ENCODE results near the gene LMOD1. TPM values are rescaled to one million over a fixed set of nuclear protein-coding genes. Genes with fewer than 3 reads are reported as not detected.

LMOD1 gene
- polyA plus RNA-seq, 1 of the 3 experiments (the other 2 are of a cell fraction) = 2.7 TPM

DNA sequence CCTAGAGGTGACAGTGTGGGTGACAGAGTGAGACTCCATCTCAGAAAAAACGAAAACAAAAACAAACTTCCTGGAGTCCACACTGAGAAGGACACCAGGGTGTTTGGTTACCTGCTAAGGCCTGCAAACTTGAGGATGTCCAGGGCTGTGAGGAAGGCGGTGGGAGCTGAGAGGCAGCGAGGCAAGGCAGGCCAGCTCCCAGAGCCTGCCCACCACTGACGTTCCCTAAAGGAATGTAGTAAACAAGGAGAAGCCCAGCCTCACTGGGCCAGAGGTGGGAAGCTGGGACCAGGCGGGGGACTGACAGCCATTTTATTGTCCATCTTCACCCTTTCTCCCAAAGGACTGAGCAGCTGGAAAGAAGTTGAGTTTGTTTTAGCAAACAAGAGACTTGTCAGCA lies 33.5 kb downstream of the LMOD1 start (continued):
- no peak for TF ChIP-seq EZH2phosphoT487 (IDR thresholded peaks at IDR 0.05; ENCODE audit: borderline replicate concordance, low read depth)

DNA sequence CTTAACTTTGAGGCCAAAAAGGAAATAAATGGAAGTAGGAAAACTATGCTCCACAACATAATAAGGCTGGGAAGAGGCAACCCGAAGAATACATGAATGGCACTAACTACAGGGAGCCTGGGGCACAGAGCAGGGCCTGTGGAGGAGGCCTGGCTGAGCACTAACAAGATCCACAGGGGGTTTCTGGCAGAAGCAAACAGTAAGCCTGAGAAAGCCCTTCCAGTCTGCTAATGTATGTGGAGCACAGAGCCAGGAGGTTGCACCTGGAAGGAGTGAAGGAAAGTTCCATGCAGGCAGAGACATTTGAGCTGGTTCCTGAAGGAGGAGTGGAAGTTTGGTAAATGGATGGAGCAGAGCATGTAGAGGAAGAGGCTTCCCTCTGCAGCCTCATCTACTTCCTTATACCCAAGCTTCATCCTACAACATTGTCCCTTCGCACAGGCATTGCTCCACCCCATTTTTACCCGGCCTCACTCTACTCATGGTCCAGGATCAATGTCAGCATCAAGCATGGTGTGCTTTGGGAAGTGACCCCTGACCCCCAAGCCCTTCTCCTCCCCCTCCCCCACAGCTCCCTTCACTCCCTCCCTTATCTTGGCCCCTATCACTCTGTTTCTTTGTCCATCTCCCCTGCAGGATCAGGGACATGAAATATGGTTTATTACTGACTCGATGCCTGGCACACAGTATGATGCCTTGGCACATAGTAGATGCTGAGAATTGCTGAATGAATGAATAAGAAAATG lies 34.3 kb downstream of the LMOD1 start:
- no peak overlapping the region for H3K4me3 ChIP-seq (ENCODE audit: low read depth in 2 of 2, low read length in 1 of 2)
- H3F3A ChIP-seq (replicated peaks; ENCODE audit: insufficient read depth) = peaks cover 6% of the 10 kb centered on the region
- TF ChIP-seq GATA2 (CRISPR knock-in tag; IDR thresholded peaks at IDR 0.05) (no peak), SMC3 (IDR thresholded peaks at IDR 0.05; ENCODE audit: low read depth, low read length) (no peak), GABPA (IDR thresholded peaks at IDR 0.05; ENCODE audit: low read depth) (no peak), RXRA (IDR thresholded peaks at IDR 0.05; ENCODE audit: borderline replicate concordance, low read depth) (no peak), NRF1 (IDR thresholded peaks at IDR 0.05; ENCODE audit: low read depth, low read length) (no peak), EP300 (IDR thresholded peaks at IDR 0.05; ENCODE audit: borderline replicate concordance in 1 of 2, low read depth in 1 of 2, low read length in 1 of 2) (no peak), MEF2A (IDR thresholded peaks at IDR 0.05; ENCODE audit: borderline replicate concordance, low read depth) (no peak), RAD21 (IDR thresholded peaks at IDR 0.05; ENCODE audit: low read length) (no peak), CHD2 (IDR thresholded peaks at IDR 0.05; ENCODE audit: low read length, partially characterized antibody) (no peak), RFX5 (IDR thresholded peaks at IDR 0.05; ENCODE audit: low read length) (no peak), TEAD4 (IDR thresholded peaks at IDR 0.05; ENCODE audit: borderline replicate concordance, insufficient read depth) (no peak), POLR2AphosphoS5 (IDR thresholded peaks at IDR 0.05; ENCODE audit: low read depth, low read length) (no peak), FOXJ3 (CRISPR knock-in tag; IDR thresholded peaks at IDR 0.05) (no peak), YY1 (IDR thresholded peaks at IDR 0.05; ENCODE audit: low read depth) (no peak)
- TF ChIP-seq, protein P1, sequence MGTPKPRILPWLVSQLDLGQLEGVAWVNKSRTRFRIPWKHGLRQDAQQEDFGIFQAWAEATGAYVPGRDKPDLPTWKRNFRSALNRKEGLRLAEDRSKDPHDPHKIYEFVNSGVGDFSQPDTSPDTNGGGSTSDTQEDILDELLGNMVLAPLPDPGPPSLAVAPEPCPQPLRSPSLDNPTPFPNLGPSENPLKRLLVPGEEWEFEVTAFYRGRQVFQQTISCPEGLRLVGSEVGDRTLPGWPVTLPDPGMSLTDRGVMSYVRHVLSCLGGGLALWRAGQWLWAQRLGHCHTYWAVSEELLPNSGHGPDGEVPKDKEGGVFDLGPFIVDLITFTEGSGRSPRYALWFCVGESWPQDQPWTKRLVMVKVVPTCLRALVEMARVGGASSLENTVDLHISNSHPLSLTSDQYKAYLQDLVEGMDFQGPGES (IDR thresholded peaks at IDR 0.05; ENCODE audit: low read depth, low read length) = no peak
- TF ChIP-seq, protein P2, sequence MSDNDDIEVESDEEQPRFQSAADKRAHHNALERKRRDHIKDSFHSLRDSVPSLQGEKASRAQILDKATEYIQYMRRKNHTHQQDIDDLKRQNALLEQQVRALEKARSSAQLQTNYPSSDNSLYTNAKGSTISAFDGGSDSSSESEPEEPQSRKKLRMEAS (IDR thresholded peaks at IDR 0.05; ENCODE audit: low read depth) = no peak
- TF ChIP-seq, protein P3, sequence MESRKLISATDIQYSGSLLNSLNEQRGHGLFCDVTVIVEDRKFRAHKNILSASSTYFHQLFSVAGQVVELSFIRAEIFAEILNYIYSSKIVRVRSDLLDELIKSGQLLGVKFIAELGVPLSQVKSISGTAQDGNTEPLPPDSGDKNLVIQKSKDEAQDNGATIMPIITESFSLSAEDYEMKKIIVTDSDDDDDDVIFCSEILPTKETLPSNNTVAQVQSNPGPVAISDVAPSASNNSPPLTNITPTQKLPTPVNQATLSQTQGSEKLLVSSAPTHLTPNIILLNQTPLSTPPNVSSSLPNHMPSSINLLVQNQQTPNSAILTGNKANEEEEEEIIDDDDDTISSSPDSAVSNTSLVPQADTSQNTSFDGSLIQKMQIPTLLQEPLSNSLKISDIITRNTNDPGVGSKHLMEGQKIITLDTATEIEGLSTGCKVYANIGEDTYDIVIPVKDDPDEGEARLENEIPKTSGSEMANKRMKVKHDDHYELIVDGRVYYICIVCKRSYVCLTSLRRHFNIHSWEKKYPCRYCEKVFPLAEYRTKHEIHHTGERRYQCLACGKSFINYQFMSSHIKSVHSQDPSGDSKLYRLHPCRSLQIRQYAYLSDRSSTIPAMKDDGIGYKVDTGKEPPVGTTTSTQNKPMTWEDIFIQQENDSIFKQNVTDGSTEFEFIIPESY (IDR thresholded peaks at IDR 0.05; ENCODE audit: borderline replicate concordance, low read depth) = no peak
- TF ChIP-seq, protein P4, sequence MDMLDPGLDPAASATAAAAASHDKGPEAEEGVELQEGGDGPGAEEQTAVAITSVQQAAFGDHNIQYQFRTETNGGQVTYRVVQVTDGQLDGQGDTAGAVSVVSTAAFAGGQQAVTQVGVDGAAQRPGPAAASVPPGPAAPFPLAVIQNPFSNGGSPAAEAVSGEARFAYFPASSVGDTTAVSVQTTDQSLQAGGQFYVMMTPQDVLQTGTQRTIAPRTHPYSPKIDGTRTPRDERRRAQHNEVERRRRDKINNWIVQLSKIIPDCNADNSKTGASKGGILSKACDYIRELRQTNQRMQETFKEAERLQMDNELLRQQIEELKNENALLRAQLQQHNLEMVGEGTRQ (IDR thresholded peaks at IDR 0.05; ENCODE audit: borderline replicate concordance, low read depth, low read length) = no peak
- H3K4me1 ChIP-seq (ENCODE audit: control insufficient read depth in 1 of 2, insufficient read depth in 2 of 2, low read depth in 1 of 2, low read length in 1 of 2) = peaks cover 6 to 9% of the 10 kb centered on the region in 2 experiments
- no peaks in the 10 kb centered on the region for H3K9me2 ChIP-seq
- H3K27ac ChIP-seq (ENCODE audit: low read depth in 2 of 2, low read length in 1 of 2) = no peak overlapping the region
- DNase-seq = no peak
- no peak overlapping the region for H3K4me2 ChIP-seq
- H3K27me3 ChIP-seq (ENCODE audit: insufficient read depth) = no peaks in the 10 kb centered on the region
- POLR2A ChIA-PET = no interaction called here
- no peaks in the 10 kb centered on the region for H3K36me3 ChIP-seq (replicated peaks in 1 of 2; ENCODE audit: control insufficient read depth in 1 of 2, insufficient read depth in 2 of 2, low read length in 1 of 2)
- no peak overlapping the region for H3K9ac ChIP-seq
- H3K9me3 ChIP-seq = no peaks in the 10 kb centered on the region
- no peaks in the 10 kb centered on the region for H3K79me2 ChIP-seq (ENCODE audit: insufficient read depth)
- H2AFZ ChIP-seq (ENCODE audit: low read depth) = no peak overlapping the region
- no peaks in the 10 kb centered on the region for H4K20me1 ChIP-seq (ENCODE audit: insufficient read depth)
- CTCF ChIA-PET = interaction anchor here (0.8 to 4.1 kb wide), 2 partner anchors 16 to 400 kb away, joined by 3 to 26 read pairs; no protein-coding TSS in a partner anchor
- 73% methylated on average over 4 of the region's 4 CpGs for WGBS (ENCODE audit: low lambda C conversion rate)
